ENCODE data around the gene CFAP69.
"Not testable (repeated sequence)": the region's sequence is repeated elsewhere in the genome, so short reads cannot be mapped to it uniquely, and the experiment has no call there.

Gene CFAP69

GRCh38 chr7:90239625-90240228, 5.2 kb upstream of the CFAP69 start:
- TF ChIP-seq GATA1 (IDR thresholded peaks at IDR 0.05; ENCODE audit: low read depth, low read length) (no peak), POLR2A (IDR thresholded peaks at IDR 0.05; ENCODE audit: low read length) (no peak)
- DNase-seq, result no peak

DNA sequence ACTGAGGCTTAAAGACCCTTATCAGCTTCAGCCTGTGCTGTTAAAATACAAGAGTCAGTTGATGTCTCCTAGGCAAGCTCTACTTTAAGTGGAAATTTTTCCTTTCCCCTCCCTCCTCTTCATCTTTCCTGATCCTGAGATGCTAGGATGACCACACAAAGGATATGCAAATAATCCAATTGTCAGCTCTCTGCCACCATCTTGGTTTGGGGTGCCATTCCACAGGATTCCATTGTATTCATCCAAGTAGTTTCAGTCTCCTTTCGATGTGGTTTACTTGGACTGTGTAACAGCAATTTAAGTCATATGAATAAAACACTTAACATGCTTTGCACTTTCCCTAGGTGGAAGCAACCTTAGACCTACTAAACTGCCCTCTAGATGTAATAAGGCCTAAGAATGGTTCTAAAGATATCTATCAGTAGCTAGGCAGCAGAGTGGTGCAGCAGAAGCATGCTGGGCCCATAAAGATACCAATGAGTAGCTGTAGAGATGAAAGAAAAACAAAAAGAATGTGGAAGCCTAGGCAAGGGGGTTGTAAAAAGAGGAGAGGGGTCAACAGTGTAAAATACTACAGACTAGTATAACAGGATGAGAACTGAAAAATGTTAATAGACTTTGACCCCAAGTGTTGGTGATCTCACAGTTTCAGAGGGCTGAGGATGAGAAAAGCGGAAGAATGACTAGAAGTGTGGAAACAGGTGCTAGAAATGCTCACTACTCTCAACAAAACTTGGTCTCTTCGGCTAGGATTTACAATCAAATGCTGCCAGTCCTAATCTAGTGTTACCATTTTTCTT, 2.4 kb upstream of the CFAP69 start:
- DNase-seq, result no peak
- TF ChIP-seq POLR2A (IDR thresholded peaks at IDR 0.05; ENCODE audit: low read length), result no peak
- TF ChIP-seq GATA1 (IDR thresholded peaks at IDR 0.05; ENCODE audit: low read depth, low read length), result no peak

DNA sequence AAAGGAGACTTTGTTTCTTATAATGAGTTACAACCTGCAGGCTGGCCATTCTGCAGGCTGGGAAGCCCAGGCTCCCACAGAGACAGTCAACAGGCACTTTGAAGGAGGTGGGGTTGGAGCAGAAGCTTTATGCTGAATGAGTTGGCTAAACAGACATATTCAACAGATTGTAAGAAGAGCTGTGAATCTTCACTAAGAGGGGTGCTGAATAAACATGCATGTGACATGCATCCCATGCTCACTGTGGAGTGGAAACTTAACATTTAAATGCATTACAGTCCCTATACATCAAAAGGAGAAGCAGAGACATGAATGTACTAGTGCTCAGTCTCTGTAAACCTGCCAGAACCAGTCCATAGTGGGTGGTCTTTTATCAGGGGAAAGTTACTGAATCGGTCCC, 1.4 kb upstream of the CFAP69 start:
- DNase-seq, result no peak
- no peak for TF ChIP-seq POLR2A (IDR thresholded peaks at IDR 0.05; ENCODE audit: low read length)
- no peak for TF ChIP-seq GATA1 (IDR thresholded peaks at IDR 0.05; ENCODE audit: low read depth, low read length)

DNA sequence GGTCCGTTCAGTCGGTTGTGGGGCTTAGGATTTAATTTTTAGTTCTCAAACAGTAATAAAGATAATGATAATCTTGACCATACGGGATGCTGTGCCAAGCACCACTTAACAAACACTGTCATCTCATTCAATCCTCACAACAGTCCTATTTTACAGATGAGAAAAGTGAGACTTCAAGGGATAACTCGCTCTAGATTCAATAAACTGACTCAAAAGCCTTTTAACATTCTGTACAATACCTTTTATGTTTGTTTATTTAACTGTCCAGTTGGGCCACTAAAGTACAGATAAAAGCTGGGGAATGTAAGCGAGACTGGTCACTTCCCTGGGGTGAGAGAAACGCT, 437 bp upstream of the CFAP69 start:
- no peak for DNase-seq
- no peak for TF ChIP-seq POLR2A (IDR thresholded peaks at IDR 0.05; ENCODE audit: low read length)

DNA sequence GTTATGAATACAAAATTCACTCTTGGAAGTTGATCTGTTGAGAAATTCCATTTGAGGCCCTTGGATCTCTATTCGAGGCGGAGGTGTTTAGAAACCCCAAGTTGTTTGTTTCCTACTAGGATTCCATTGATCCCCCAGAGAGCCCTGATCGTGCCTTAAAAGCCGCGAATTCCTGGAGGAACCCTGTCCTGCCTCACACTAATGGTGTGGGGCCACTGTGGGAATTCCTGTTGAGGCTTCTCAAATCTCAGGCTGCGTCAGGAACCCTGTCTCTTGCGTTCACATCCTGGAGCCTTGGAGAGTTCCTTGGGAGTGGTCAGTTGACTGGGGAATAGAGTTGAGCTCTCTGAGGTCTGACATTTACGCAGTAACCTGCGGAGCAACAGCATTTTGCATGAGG, 1.2 kb downstream of the CFAP69 start:
- no peak for TF ChIP-seq GATA1 (IDR thresholded peaks at IDR 0.05; ENCODE audit: low read depth, low read length)
- no peak for TF ChIP-seq POLR2A (IDR thresholded peaks at IDR 0.05; ENCODE audit: low read length)
- no peak for DNase-seq

GRCh38 chr7:90248706-90249105, 3.7 kb downstream of the CFAP69 start:
- TF ChIP-seq POLR2A (IDR thresholded peaks at IDR 0.05; ENCODE audit: low read length) (no peak), GATA1 (IDR thresholded peaks at IDR 0.05; ENCODE audit: low read depth, low read length) (no peak)
- DNase-seq, result no peak

DNA sequence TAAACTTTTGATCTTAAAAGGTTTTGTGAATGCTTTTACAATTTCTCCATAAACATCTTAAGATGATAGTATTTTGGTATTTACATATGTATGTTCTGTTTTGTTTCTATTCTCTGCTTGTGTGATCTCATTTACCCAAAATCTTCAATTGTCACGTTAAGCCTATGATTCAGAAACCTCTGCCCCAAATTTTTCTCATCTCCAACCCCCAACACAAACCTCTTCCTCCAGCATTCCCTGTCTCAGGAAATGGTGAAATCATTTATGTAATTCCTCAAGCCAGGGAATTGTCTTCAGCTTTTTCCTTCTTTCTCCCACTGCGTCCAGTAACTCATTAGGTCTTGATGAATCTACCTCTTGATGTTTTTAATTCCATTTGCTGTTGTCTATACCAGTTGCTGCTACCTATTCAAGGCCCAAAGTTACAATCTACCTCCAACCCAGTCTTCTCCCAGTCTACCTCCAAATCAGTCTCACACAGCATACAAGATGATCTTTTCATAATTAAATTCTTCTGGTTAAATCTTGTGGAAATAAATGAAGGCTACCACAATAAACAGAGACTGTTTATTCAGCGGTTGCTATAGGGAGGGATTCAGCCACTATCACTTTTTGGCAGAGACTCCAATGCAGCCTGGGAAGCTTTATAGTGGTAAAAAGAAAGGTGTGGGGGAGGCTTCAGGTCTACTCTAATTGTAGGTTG, 5.8 kb downstream of the CFAP69 start:
- no peak for DNase-seq
- TF ChIP-seq POLR2A (IDR thresholded peaks at IDR 0.05; ENCODE audit: low read length) (no peak), GATA1 (IDR thresholded peaks at IDR 0.05; ENCODE audit: low read depth, low read length) (no peak)

GRCh38 chr7:90251304-90251635, 6.3 kb downstream of the CFAP69 start:
- no peak for TF ChIP-seq POLR2A (IDR thresholded peaks at IDR 0.05; ENCODE audit: low read length)
- TF ChIP-seq GATA1 (IDR thresholded peaks at IDR 0.05; ENCODE audit: low read depth, low read length), result no peak
- no peak for DNase-seq

DNA sequence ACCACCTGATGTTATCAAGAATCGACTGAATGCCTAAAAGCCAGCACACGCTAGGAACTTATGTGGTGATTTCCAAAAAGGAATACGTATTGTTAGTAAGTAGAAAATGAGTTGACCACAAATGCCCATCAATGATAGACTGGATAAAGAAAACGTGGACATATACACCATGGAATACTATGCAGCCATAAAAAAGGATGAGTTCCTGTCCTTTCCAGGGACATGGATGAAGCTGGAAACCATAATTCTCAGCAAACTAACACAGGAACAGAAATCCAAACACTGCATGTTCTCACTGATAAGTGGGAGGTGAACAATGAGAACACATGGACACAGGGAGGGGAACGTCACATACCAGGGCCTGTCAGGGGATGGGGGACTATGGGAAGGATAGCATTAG, 11.0 kb downstream of the CFAP69 start:
- not testable (repeated sequence) for DNase-seq

DNA sequence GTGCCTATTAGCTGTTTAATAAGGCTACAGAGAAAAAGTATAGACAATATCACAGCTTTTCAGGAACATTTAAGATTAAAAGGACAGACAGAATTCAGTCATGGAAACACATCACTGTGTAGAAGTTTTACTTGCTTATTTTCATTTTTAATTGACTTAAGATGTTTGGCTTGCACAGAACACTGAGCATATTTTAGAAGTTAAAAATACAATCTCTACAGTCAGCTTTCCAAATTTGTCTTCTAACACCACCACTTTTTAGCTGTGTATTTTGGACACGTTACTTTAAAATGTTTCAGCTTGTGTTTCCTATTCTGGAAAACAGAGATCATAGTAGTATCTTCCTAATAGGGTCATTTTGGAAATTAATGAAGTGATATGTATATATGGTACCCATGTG, 11.8 kb downstream of the CFAP69 start:
- no peak for DNase-seq
- TF ChIP-seq POLR2A (IDR thresholded peaks at IDR 0.05; ENCODE audit: low read length), result no peak
- no peak for TF ChIP-seq GATA1 (IDR thresholded peaks at IDR 0.05; ENCODE audit: low read depth, low read length)

DNA sequence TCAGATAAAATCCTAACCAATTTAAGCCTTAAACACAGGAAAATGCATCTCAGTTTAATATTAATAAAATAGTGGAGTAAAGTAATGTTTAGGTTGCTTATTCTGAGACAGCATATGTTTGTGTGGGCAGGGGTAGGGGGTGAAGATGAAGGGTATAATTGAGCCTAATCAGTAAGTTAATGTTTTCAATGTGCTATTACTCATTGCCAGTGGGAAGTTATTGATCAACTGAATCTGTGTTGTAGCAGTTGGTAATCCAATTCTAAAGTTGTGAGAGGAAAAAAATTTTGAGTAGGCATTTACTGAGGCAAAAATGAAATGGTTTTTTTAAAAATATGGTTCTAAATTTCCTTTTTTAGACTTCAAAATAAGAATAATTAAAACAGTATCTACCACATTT, 16.5 kb downstream of the CFAP69 start:
- DNase-seq, result no peak
- TF ChIP-seq GATA1 (IDR thresholded peaks at IDR 0.05; ENCODE audit: low read depth, low read length) (no peak), POLR2A (IDR thresholded peaks at IDR 0.05; ENCODE audit: low read length) (no peak)

DNA sequence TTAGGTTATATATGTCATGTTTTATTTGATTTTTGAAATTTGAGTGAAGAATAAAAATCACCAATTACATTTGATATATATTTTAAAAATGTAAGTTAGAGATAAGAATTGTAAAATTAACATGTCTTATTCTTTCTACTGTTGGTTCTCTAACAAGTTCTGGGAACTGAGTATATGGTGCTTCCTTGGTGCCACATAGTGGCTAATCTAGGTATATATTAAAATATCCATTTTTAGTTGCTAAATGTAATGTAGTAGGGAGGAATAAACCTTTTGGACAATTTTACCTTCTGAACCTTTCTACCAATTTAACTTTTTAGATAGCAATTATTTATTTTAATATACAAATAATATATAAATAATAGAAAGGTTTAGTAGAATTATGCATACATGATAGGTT, 17.5 kb downstream of the CFAP69 start:
- no peak for DNase-seq
- TF ChIP-seq GATA1 (IDR thresholded peaks at IDR 0.05; ENCODE audit: low read depth, low read length) (no peak), POLR2A (IDR thresholded peaks at IDR 0.05; ENCODE audit: low read length) (no peak)

GRCh38 chr7:90266808-90267207, 21.8 kb downstream of the CFAP69 start:
- no peak for TF ChIP-seq GATA1 (IDR thresholded peaks at IDR 0.05; ENCODE audit: low read depth, low read length)
- no peak for TF ChIP-seq POLR2A (IDR thresholded peaks at IDR 0.05; ENCODE audit: low read length)
- DNase-seq, result no peak

- DNase-seq, result no peak
- TF ChIP-seq POLR2A (IDR thresholded peaks at IDR 0.05; ENCODE audit: low read length) (no peak), GATA1 (IDR thresholded peaks at IDR 0.05; ENCODE audit: low read depth, low read length) (no peak)
These were observed 22.4 kb downstream of the CFAP69 start for GRCh38 chr7:90267263-90267858.

DNA sequence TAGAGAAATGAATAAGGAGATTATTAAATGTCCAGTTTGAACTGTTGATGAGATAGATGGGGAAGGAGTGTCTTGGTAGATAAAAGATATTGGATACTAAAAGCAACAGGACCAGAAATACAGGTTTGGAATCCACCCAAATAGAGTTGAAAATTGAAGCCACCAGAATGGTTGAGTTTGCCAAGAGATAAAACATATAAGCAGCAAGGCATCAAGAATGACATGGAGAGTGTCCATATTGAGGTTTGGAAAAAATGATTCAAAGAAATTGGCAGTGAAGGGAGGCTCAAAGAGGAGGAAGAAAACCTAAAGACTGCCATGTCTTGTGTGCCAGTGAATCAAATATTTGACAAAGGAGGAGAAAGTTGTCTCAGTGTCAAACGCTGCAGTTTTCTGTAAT, 24.2 kb downstream of the CFAP69 start:
- TF ChIP-seq GATA1 (IDR thresholded peaks at IDR 0.05; ENCODE audit: low read depth, low read length) (no peak), POLR2A (IDR thresholded peaks at IDR 0.05; ENCODE audit: low read length) (no peak)
- DNase-seq, result no peak

Measured in erythroblast (primary cell).